Muscle of back (tissue), 13 donors: ENCODE results near the gene BTG4. TPM values are rescaled to one million over a fixed set of nuclear protein-coding genes. Genes with fewer than 3 reads are reported as not detected.

ENCODE experiments used
- DNase-seq, 3 donors: peaks; one replicate each; pipeline versions ENCODE4 v3.0.0 to v3.0.0-alpha.2; 2013
- long read RNA-seq, 9 donors: transcript quantifications; one replicate each; lab custom pipeline, GENCODE V29; 2026
- polyA plus RNA-seq, 10 donors: library from polyadenylated mRNA; unstranded; fragments of 120-200 nt; gene quantifications; one replicate each; pipeline ENCODE4 v1.2.1, GENCODE V29; 2013; ENCODE audit not compliant: insufficient read length in 10 of 10

Gene BTG4
- polyA plus RNA-seq = not detected
- long read RNA-seq, donor 1 = 0 reads
- long read RNA-seq, donor 2 = 0 reads
- long read RNA-seq, donor 3 = 0 reads
- long read RNA-seq, donor 4 = 0 reads
- long read RNA-seq, donor 5 = 0 reads
- long read RNA-seq, donor 6 = 0 reads
- long read RNA-seq, donor 7 = 0 reads
- long read RNA-seq, donor 8 = 0 reads
- long read RNA-seq, donor 9 = 0 reads

- peak in 2 of 3 donors; percentile 14 to 42 for DNase-seq
These were observed at the start of gene BTG4 for GRCh38 chr11:111512296-111513239. TSS of gene BTG4 (minus strand) at chr11:111512386. CDS start at chr11:111498776, 13,610 bp downstream.

GRCh38 chr11:111561791-111562325, 49.7 kb upstream of the BTG4 start:
- DNase-seq = peak in 1 of 3 donors; percentile 65

- DNase-seq = no peak
These were observed 49.1 kb upstream of the BTG4 start for GRCh38 chr11:111561306-111561705.

DNA sequence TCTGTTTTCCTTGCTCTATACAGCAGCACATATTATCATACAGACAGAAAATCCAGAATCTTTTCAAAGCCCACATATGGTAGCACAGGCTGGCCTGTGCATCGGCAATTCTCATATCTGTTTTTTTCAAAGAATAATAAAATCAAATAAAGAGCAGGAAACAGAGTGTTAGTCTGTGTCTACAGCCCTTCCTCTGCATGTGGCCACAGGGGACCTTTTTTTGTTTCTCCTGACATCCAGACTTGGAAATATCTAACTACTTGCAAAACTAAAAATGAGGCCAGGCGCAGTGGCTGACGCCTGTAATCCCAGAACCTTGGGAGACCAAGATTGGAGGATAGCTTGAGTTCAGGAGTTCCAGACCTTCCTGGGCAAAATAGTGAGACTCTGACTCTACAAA, 48.6 kb upstream of the BTG4 start:
- no peak for DNase-seq

DNA sequence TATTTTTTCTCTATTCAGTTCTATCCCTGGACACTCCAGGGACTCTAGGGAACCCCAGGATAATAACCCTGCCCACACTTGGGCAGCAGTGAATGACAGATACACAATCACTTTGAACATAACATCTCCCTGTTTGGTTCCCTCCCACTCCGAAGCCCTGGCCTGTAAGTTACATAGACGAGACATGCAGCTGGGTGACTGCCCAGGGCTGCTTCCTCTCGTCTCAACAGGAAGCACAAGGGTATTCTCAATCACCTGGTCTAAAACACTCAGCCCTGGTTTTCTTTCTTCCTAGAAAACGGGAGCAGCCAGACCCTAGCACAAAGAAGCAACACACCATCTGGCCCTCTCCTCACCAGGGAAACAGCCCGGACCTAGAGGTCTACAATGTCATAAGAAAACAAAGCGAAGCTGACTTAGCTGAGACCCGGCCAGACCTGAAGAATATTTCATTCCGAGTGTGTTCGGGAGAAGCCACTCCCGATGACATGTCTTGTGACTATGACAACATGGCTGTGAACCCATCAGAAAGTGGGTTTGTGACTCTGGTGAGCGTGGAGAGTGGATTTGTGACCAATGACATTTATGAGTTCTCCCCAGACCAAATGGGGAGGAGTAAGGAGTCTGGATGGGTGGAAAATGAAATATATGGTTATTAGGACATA, 47.7 kb upstream of the BTG4 start:
- DNase-seq = no peak

GRCh38 chr11:111557425-111558111, 45.4 kb upstream of the BTG4 start:
- peak in 1 of 3 donors; percentile 97 for DNase-seq

DNA sequence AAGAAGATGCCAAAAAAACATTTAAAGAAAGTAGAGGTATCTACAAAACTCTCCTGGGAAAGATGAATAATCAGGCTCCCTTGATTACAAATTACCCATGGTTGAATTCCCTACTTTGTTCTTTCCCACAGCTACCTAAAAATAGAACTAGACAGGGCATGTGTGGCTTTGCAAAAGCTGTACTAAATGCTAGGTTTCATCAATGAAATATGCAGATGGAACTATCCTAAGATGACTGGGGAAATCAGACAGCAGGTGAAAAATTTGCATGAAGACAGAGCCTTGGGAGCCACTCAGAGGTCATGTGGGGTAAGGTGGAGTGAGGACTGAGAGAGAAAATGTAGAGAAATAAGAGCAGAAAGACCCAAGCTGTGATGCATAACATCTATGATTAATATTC, 43.1 kb upstream of the BTG4 start:
- peak in 1 of 3 donors; percentile 49 for DNase-seq

DNA sequence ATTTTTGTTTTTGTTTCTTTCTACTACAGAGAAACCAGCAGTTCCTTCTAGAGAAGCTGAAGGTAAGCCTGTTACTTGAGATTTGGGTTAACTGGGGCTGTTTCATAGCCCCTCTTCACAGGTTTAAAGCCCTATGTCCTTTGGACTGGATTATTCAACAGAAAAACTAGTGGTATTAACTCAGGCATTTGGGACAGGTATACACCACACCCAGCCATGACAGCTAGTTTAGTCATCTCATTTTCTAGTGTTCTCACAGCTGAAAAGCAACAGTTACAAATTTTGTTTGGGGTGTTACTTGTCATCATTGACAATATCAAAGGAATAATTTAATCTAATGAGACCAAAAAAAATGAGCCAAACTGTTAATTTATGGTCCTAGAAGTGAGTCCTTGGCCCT, 42.3 kb upstream of the BTG4 start:
- DNase-seq = no peak

GRCh38 chr11:111550258-111550657, 38.1 kb upstream of the BTG4 start:
- DNase-seq = no peak

- DNase-seq = no peak
These were observed 37.6 kb upstream of the BTG4 start for GRCh38 chr11:111549869-111550203.

DNA sequence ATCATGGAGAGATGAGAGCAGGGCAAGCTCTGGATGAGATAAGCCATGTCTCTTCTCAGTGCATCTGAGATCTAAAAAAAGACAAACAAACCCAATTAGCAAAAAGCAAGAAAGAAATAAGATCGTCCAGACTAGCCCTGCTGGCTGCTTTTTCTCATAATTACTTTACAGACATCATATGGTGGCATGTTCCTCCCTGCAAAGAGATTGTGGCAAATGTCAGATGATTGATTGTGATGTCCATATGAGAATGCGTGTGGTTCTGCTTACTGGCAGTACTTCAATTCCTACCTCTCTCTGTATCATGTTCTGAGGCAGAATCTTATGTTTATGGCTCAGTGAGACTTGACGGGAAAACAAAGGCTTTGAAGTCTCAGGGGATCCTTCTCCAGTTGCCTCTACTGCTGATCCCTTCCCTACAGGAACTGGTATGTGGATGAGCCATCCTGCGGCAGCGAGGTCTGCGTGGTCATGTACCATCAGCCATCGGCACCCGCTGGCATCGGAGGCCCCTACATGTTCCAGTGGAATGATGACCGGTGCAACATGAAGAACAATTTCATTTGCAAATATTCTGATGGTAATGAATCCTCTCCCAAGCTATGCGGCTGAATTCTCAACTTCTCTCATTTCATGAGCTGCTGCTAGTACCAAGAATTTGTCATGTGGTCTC, 37.1 kb upstream of the BTG4 start:
- no peak for DNase-seq

- DNase-seq = no peak
These were observed 36.3 kb upstream of the BTG4 start for GRCh38 chr11:111548525-111548924.

- peak in 1 of 3 donors; percentile 12 for DNase-seq
These were observed 30.6 kb upstream of the BTG4 start for GRCh38 chr11:111542606-111543275.

DNA sequence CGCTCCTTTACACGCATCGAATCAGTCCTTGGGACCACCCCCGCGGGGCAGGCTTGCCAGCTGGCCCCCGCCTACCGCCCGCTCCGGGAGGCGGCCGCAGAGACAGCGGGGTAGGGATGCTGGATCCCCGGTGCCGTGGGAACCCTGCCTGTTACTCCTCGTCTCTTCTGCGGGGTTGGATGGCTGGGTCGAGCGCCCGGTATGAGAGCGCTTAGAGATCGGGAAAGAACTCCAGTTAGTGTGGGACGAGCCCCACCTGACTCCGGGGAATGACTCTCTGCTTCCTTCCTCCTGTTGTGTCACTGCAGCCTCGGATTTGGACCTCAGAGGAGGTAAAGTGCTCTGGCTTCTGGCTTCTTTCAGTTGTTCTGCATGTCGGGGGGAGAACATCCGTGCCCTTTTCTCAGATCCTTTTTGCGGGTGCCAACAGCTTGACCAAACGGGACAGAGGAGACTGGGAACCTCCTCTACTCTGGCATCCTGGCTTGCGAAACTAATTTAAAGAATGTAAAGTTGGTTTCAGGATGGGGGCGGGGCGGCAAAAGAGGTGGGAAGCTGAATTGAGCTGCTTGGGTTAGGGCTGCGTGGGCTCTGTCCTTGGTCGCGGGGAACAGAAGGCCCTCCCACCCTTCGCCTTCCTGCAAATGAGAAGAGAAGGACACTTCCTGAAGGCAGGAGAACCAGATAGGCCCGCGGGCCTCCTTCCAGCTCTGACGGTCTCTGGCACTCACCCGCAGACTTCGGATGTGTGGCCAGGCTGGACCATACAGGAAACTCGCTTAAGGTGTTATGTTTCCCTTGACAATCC, 29.3 kb upstream of the BTG4 start:
- peak; percentile 64 to 77 (median 69) for DNase-seq

GRCh38 chr11:111540937-111541253, 28.7 kb upstream of the BTG4 start:
- peak in 2 of 3 donors; percentile 22 to 74 for DNase-seq

DNA sequence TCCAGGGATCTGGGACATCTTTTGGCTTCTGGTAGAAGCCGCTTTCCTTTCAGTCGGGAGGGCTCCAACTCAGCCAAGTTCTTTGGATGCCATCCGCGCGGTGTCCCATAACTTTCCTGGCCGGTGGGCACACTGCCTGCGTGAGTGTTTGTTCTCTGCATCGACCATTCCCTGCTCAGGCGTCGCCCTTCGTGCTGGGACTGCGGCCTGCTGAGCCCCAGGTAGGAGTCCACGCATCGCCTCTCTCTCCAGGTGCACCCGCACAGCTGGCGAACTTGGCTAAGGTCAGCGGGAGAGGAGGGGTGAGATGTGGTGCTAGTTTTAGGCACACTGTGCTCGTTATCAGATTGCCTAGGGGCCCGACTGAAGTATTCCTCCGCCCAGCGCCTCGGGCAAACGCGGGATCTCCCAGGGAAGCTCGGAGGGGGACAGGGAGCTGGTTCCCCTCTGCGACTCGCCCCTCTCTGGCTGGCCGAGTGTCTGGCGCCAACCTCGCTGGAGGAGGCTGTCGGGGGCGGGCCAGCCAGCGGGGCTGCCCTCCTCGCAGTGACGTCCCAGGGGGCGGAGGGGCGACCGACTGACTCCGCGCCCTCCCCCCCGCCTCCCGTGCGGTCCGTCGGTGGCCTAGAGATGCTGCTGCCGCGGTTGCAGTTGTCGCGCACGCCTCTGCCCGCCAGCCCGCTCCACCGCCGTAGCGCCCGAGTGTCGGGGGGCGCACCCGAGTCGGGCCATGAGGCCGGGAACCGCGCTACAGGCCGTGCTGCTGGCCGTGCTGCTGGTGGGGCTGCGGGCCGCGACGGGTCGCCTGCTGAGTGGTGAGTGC, 28.1 kb upstream of the BTG4 start, which contains the start of gene LAYN:
LAYN (plus strand) TSS at position 607 of the 823 bp plus-strand sequence; CDS start at position 731, 124 bp downstream.
- peak; percentile 43 to 74 (median 48) for DNase-seq

GRCh38 chr11:111539426-111540113, 27.4 kb upstream of the BTG4 start:
- no peak for DNase-seq
